ENCODE results near the gene TBCA. TPM values are rescaled to one million over a fixed set of nuclear protein-coding genes. Genes with fewer than 3 reads are reported as not detected.
"Not testable (repeated sequence)": the region's sequence is repeated elsewhere in the genome, so short reads cannot be mapped to it uniquely, and the experiment has no call there.

TBCA gene
- total and polyA plus RNA-seq, 4 donors: 122 to 248 (median 154) TPM

DNA sequence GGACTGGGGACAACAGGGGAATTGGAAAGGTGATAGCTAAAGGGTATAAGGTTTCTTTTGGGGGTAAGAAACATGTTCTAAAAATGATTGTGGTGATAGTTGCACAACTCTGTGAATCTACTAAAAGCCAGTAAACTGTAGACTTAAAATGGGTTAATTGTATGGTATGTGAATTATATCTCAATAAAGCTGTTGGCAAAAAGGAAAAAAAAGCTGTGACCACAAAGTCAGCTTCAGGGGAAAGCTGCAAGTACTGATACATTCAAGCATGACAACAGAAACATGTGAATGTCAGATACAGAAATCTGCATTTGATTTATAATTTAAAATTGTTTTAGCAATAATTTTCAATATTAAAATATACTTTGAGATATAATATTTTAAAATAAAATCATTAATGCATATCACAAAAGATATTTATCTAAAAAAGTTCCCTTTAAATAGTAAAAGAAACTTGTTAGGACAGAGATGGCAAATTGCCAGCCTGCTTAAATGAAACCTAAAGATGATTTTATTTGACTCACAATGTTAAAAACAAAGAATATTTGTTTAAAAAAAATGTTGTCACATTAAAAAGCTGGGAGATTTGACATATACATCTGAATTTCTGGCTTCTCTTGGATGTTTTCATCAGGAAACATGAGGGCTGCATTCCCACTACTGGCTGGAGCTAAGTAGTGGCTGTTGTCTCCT lies 66.0 kb downstream of the TBCA start:
- TF ChIP-seq, protein P1, sequence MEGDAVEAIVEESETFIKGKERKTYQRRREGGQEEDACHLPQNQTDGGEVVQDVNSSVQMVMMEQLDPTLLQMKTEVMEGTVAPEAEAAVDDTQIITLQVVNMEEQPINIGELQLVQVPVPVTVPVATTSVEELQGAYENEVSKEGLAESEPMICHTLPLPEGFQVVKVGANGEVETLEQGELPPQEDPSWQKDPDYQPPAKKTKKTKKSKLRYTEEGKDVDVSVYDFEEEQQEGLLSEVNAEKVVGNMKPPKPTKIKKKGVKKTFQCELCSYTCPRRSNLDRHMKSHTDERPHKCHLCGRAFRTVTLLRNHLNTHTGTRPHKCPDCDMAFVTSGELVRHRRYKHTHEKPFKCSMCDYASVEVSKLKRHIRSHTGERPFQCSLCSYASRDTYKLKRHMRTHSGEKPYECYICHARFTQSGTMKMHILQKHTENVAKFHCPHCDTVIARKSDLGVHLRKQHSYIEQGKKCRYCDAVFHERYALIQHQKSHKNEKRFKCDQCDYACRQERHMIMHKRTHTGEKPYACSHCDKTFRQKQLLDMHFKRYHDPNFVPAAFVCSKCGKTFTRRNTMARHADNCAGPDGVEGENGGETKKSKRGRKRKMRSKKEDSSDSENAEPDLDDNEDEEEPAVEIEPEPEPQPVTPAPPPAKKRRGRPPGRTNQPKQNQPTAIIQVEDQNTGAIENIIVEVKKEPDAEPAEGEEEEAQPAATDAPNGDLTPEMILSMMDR (IDR thresholded peaks at IDR 0.05; ENCODE audit: control extremely low read depth, extremely low read depth): no peak
- Histone ChIP-seq H3K9ac (ENCODE audit: insufficient read depth in 1 of 2, low read length in 2 of 2) (no peak overlapping the region), H3K4me1 (ENCODE audit: control insufficient read depth in 5 of 5, insufficient read depth in 5 of 5, low read length in 5 of 5) (no peaks in the 10 kb centered on the region), H3K4me3 (no peak overlapping the region), H3K27ac (ENCODE audit: low read depth in 1 of 2, low read length in 1 of 2) (no peak overlapping the region), H3K36me3 (ENCODE audit: control insufficient read depth in 4 of 4, insufficient read depth in 4 of 4, low read length in 4 of 4) (peaks cover 11 to 19% (median 12%) of the 10 kb centered on the region in 4 donors), H3K27me3 (ENCODE audit: control insufficient read depth in 3 of 3, insufficient read depth in 3 of 3, low read length in 2 of 3) (no peaks in the 10 kb centered on the region), H3K9me3 (ENCODE audit: control insufficient read depth in 4 of 4, insufficient read depth in 3 of 4, low read length in 3 of 4) (no peaks in the 10 kb centered on the region)
- ATAC-seq (ENCODE audit: insufficient read depth, low FRiP score) (no peak), DNase-seq (peak in 2 of 3 donors; percentile 17 to 44)

DNA sequence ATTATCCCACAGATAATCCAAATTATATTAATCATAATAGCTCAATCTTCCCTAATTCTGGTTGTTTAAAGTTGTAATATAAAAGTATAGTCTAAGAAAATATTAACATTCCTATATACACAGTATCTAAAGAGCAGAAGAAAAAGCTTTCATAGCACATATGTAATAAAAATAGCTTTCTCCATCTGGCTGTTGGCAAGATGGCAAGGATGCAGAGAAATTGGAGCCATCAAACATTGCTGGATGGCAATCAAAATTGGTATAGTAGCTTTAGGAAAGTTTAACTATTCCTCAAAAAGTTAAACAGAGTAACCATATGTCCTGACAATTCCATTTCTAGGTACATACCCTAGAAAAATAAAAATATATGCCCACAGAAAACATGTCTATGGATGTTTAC lies 66.8 kb downstream of the TBCA start:
- Histone ChIP-seq H3K9ac (ENCODE audit: insufficient read depth in 1 of 2, low read length in 2 of 2) (no peak overlapping the region), H3K9me3 (ENCODE audit: control insufficient read depth in 4 of 4, insufficient read depth in 3 of 4, low read length in 3 of 4) (no peaks in the 10 kb centered on the region), H3K27ac (ENCODE audit: low read depth in 1 of 2, low read length in 1 of 2) (no peak overlapping the region), H3K4me3 (no peak overlapping the region), H3K36me3 (ENCODE audit: control insufficient read depth in 4 of 4, insufficient read depth in 4 of 4, low read length in 4 of 4) (peaks cover 11 to 20% (median 12%) of the 10 kb centered on the region in 4 donors), H3K27me3 (ENCODE audit: control insufficient read depth in 3 of 3, insufficient read depth in 3 of 3, low read length in 2 of 3) (no peaks in the 10 kb centered on the region), H3K4me1 (ENCODE audit: control insufficient read depth in 5 of 5, insufficient read depth in 5 of 5, low read length in 5 of 5) (no peaks in the 10 kb centered on the region)
- DNase-seq (peak in 2 of 3 donors; percentile 14 to 27), ATAC-seq (ENCODE audit: insufficient read depth, low FRiP score) (no peak)
- TF ChIP-seq, protein P1 (IDR thresholded peaks at IDR 0.05; ENCODE audit: control extremely low read depth, extremely low read depth): no peak

DNA sequence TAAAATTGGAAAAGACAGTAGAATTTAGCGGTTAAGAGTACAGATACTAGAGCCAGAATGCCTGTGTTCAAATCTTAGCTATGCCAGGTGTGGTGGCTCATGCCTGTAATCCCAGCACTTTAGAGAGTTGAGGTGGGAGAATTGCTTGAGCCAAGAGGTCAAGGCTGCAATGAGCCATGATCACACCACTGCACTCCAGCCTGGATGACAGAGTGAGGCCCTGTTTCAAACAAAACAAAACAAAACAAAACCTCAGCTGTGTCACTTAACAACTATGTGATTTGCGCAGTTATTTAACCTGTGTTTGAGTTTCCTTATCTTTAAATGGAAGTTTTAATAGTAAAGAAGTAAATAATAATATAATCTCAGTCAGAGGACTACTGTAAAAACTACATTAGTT lies 68.3 kb downstream of the TBCA start:
- Histone ChIP-seq H3K4me3 (no peak overlapping the region), H3K9me3 (ENCODE audit: control insufficient read depth in 4 of 4, insufficient read depth in 3 of 4, low read length in 3 of 4) (no peaks in the 10 kb centered on the region), H3K36me3 (ENCODE audit: control insufficient read depth in 4 of 4, insufficient read depth in 4 of 4, low read length in 4 of 4) (peaks cover 16 to 25% (median 17%) of the 10 kb centered on the region in 4 donors), H3K27me3 (ENCODE audit: control insufficient read depth in 3 of 3, insufficient read depth in 3 of 3, low read length in 2 of 3) (no peaks in the 10 kb centered on the region), H3K4me1 (ENCODE audit: control insufficient read depth in 5 of 5, insufficient read depth in 5 of 5, low read length in 5 of 5) (no peaks in the 10 kb centered on the region), H3K27ac (ENCODE audit: low read depth in 1 of 2, low read length in 1 of 2) (no peak overlapping the region), H3K9ac (ENCODE audit: insufficient read depth in 1 of 2, low read length in 2 of 2) (no peak overlapping the region)
- no peak for DNase-seq
- TF ChIP-seq, protein P1 (IDR thresholded peaks at IDR 0.05; ENCODE audit: control extremely low read depth, extremely low read depth): no peak
- no peak for ATAC-seq (ENCODE audit: insufficient read depth, low FRiP score)
- WGBS, 2 donors: 97% methylated on average over 2 of the region's 2 CpGs

DNA sequence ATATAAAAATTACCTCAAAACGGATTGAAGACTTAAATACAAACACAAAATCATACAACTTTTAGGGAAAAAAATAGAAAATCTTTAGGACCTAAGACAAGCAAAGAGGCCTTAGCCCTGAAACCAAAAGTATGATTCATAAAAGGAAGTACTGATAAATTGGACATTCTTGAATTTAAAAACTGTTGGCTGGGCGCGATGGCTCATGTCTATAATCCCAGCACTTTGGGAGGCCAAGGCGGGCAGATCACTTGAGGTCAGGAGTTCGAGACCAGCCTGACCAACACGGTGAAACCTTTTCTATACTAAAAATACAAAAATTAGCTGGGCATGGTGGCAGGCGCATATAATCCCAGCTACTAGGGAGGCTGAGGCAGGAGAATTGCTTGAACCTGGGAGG lies 76.6 kb downstream of the TBCA start:
- DNase-seq; H3K9ac ChIP-seq (ENCODE audit: insufficient read depth in 1 of 2, low read length in 2 of 2); H3K27ac ChIP-seq (ENCODE audit: low read depth in 1 of 2, low read length in 1 of 2); H3K9me3 ChIP-seq (ENCODE audit: control insufficient read depth in 4 of 4, insufficient read depth in 3 of 4, low read length in 3 of 4); H3K4me3 ChIP-seq; H3K4me1 ChIP-seq (ENCODE audit: control insufficient read depth in 5 of 5, insufficient read depth in 5 of 5, low read length in 5 of 5); H3K27me3 ChIP-seq (ENCODE audit: control insufficient read depth in 3 of 3, insufficient read depth in 3 of 3, low read length in 2 of 3); ATAC-seq (ENCODE audit: insufficient read depth, low FRiP score): not testable (repeated sequence)
- peaks cover 6 to 24% (median 16%) of the 10 kb centered on the region in 4 donors for H3K36me3 ChIP-seq (ENCODE audit: control insufficient read depth in 4 of 4, insufficient read depth in 4 of 4, low read length in 4 of 4)
- 85 to 96% methylated on average over 7 of the region's 7 CpGs for WGBS, 2 donors

Measured in lung (tissue), 12 donors.